Endothelial cell of umbilical vein (primary cell): ENCODE data around the gene ZNF462.

Experiments used
- CTCF ChIP-seq, 2 donors: IDR thresholded peaks; 1 replicate in 1 of 2; 2 replicates in 1 of 2; pipeline ENCODE4 v1.5.1; 2011; ENCODE audit warnings: low read length in 2 of 2, mild to moderate bottlenecking in 2 of 2, moderate library complexity in 2 of 2, control low read depth in 1 of 2, inconsistent platforms in 1 of 2, low read depth in 1 of 2; ENCODE audit not compliant: insufficient read depth in 1 of 2; ENCODE audit errors: extremely low read depth in 1 of 2
- MAX ChIP-seq: IDR thresholded peaks from 2 replicates; pipeline ENCODE4 v1.6.1; 2011; ENCODE audit not compliant: insufficient read depth, insufficient read length

- TF ChIP-seq CTCF (IDR thresholded peaks at IDR 0.05; ENCODE audit: extremely low read depth in 1 of 2, insufficient read depth in 1 of 2, low read depth in 1 of 2, low read length in 2 of 2) (peak in 1 of 2 donors; percentile 14), MAX (no peak)
Observed at GRCh38 chr9:106862821-106863720, at the start of gene ZNF462.
